ENCODE data around the gene COL16A1.

COL16A1 gene

GRCh38 chr1:31735571-31735970 lies 31.8 kb upstream of the COL16A1 start:
- no peak for DNase-seq
- Histone ChIP-seq H3K4me3 (ENCODE audit: low read depth in 1 of 2, low read length in 2 of 2) (no peak overlapping the region), H3K27ac (ENCODE audit: low read length) (no peak overlapping the region), H3K4me2 (ENCODE audit: insufficient read depth, low read length) (no peak overlapping the region), H4K20me1 (ENCODE audit: insufficient read depth, low read length) (peaks cover 8% of the 10 kb centered on the region), H3K4me1 (ENCODE audit: insufficient read depth, low read length) (no peaks in the 10 kb centered on the region), H3K9ac (ENCODE audit: low read depth, low read length) (no peak overlapping the region), H3K9me3 (ENCODE audit: insufficient read depth, low read length, severe bottlenecking) (no peaks in the 10 kb centered on the region), H3K27me3 (ENCODE audit: insufficient read depth, low read length, poor library complexity) (no peaks in the 10 kb centered on the region), H3K36me3 (ENCODE audit: insufficient read depth, low read length) (no peaks in the 10 kb centered on the region), H2AFZ (ENCODE audit: low read depth, low read length) (no peak overlapping the region), H3K79me2 (ENCODE audit: insufficient read depth, low read length) (no peaks in the 10 kb centered on the region)
- TF ChIP-seq EZH2 (IDR thresholded peaks at IDR 0.05; ENCODE audit: borderline replicate concordance, low read depth, low read length, severe bottlenecking) (no peak), CTCF (IDR thresholded peaks at IDR 0.05; ENCODE audit: borderline replicate concordance, extremely low read depth, low read length, poor library complexity, severe bottlenecking) (no peak)
- ATAC-seq (ENCODE audit: insufficient read depth, low read depth): no peak

- Histone ChIP-seq H3K27ac (ENCODE audit: low read length) (no peak overlapping the region), H3K36me3 (ENCODE audit: insufficient read depth, low read length) (no peaks in the 10 kb centered on the region), H2AFZ (ENCODE audit: low read depth, low read length) (no peak overlapping the region), H3K27me3 (ENCODE audit: insufficient read depth, low read length, poor library complexity) (no peaks in the 10 kb centered on the region), H3K4me3 (ENCODE audit: low read depth in 1 of 2, low read length in 2 of 2) (no peak overlapping the region), H3K4me2 (ENCODE audit: insufficient read depth, low read length) (no peak overlapping the region), H3K79me2 (ENCODE audit: insufficient read depth, low read length) (no peaks in the 10 kb centered on the region), H3K9ac (ENCODE audit: low read depth, low read length) (no peak overlapping the region), H3K9me3 (ENCODE audit: insufficient read depth, low read length, severe bottlenecking) (no peaks in the 10 kb centered on the region), H3K4me1 (ENCODE audit: insufficient read depth, low read length) (no peaks in the 10 kb centered on the region), H4K20me1 (ENCODE audit: insufficient read depth, low read length) (peaks cover 8% of the 10 kb centered on the region)
- TF ChIP-seq CTCF (IDR thresholded peaks at IDR 0.05; ENCODE audit: borderline replicate concordance, extremely low read depth, low read length, poor library complexity, severe bottlenecking) (no peak), EZH2 (IDR thresholded peaks at IDR 0.05; ENCODE audit: borderline replicate concordance, low read depth, low read length, severe bottlenecking) (no peak)
- DNase-seq (no peak), ATAC-seq (ENCODE audit: insufficient read depth, low read depth) (no peak)
These were observed 30.8 kb upstream of the COL16A1 start for GRCh38 chr1:31734582-31735107.

- DNase-seq (no peak), ATAC-seq (ENCODE audit: insufficient read depth, low read depth) (no peak)
- H3K27me3 ChIP-seq (ENCODE audit: insufficient read depth, low read length, poor library complexity): no peaks in the 10 kb centered on the region
These were observed 29.8 kb upstream of the COL16A1 start for GRCh38 chr1:31733389-31734219.

More at GRCh38 chr1:31733389-31734219, 29.8 kb upstream of the COL16A1 start:
- Histone ChIP-seq H3K4me2 (ENCODE audit: insufficient read depth, low read length) (no peak overlapping the region), H4K20me1 (ENCODE audit: insufficient read depth, low read length) (peaks cover 4% of the 10 kb centered on the region), H3K9me3 (ENCODE audit: insufficient read depth, low read length, severe bottlenecking) (no peaks in the 10 kb centered on the region), H3K27ac (ENCODE audit: low read length) (no peak overlapping the region), H3K79me2 (ENCODE audit: insufficient read depth, low read length) (no peaks in the 10 kb centered on the region), H3K36me3 (ENCODE audit: insufficient read depth, low read length) (no peaks in the 10 kb centered on the region), H3K4me3 (ENCODE audit: low read depth in 1 of 2, low read length in 2 of 2) (no peak overlapping the region), H3K9ac (ENCODE audit: low read depth, low read length) (no peak overlapping the region), H2AFZ (ENCODE audit: low read depth, low read length) (no peak overlapping the region), H3K4me1 (ENCODE audit: insufficient read depth, low read length) (no peaks in the 10 kb centered on the region)
- no peak for TF ChIP-seq EZH2 (IDR thresholded peaks at IDR 0.05; ENCODE audit: borderline replicate concordance, low read depth, low read length, severe bottlenecking)
- no peak for TF ChIP-seq CTCF (IDR thresholded peaks at IDR 0.05; ENCODE audit: borderline replicate concordance, extremely low read depth, low read length, poor library complexity, severe bottlenecking)
